Transverse colon (tissue), 4 donors: ENCODE measurements around the gene TPM4. TPM values are rescaled to one million over a fixed set of nuclear protein-coding genes. Genes with fewer than 3 reads are reported as not detected.
A peak's percentile ranks its signal among the peaks of the same experiment; 100 is the strongest.

ENCODE experiments used
- DNase-seq: peaks from one replicate; pipeline ENCODE4 v3.0.0-alpha.2; 2019
- H3K27ac ChIP-seq, 4 donors: fragments of 200-600 bp; sonication (generic); 2 replicates each; pipeline ENCODE4 v1.5.1; 2016 to 2018; ENCODE audit warnings: inconsistent platforms in 4 of 4
- H3K27me3 ChIP-seq: fragments of 200-600 bp; sonication (generic); 2 replicates; pipeline ENCODE4 v1.5.1; 2017; ENCODE audit warnings: inconsistent platforms
- H3K36me3 ChIP-seq, 4 donors: fragments of 200-600 bp; sonication (generic); 2 replicates each; pipeline ENCODE4 v1.5.1; 2017 to 2019; ENCODE audit warnings: inconsistent platforms in 4 of 4
- H3K4me1 ChIP-seq, 4 donors: fragments of 200-600 bp; sonication (generic); 2 replicates each; pipeline ENCODE4 v1.5.1; 2017 to 2020; ENCODE audit warnings: inconsistent platforms in 4 of 4
- H3K4me3 ChIP-seq, 4 donors: fragments of 200-600 bp; sonication (generic); 1 replicate in 1 of 4; 2 replicates in 3 of 4; pipeline versions ENCODE4 v1.5.1 to v1.6.1; 2017 to 2019; ENCODE audit warnings: inconsistent platforms in 4 of 4
- H3K9me3 ChIP-seq, 2 donors: fragments of 200-600 bp; sonication (generic); 2 replicates each; pipeline ENCODE4 v1.5.1; 2017 to 2019; ENCODE audit warnings: inconsistent platforms in 2 of 2
- CTCF ChIP-seq, 5 experiments: fragments of 200-600 bp in 3 of 5; fragments of 450-650 bp in 2 of 5; sonication (generic) in 3 of 5; IDR thresholded peaks; 1 replicate in 2 of 5; 2 replicates in 3 of 5; pipeline ENCODE4 v1.5.1; 2016 to 2017; ENCODE audit warnings: antibody characterized with exemption in 5 of 5, inconsistent platforms in 3 of 5, mild to moderate bottlenecking in 2 of 5, moderate library complexity in 1 of 5
- EP300 ChIP-seq: sonication (generic); formaldehyde crosslinking; IDR thresholded peaks from one replicate; pipeline ENCODE4 v1.6.1; 2017; ENCODE audit warnings: antibody characterized with exemption, low read depth
- POLR2A ChIP-seq: fragments of 450-650 bp; IDR thresholded peaks from one replicate; pipeline ENCODE4 v1.6.1; 2016; ENCODE audit warnings: antibody characterized with exemption, mild to moderate bottlenecking, moderate library complexity
- POLR2AphosphoS5 ChIP-seq, 3 donors: sonication (generic); formaldehyde crosslinking; IDR thresholded peaks; one replicate each; pipeline ENCODE4 v1.6.1; 2016; ENCODE audit warnings: antibody characterized with exemption in 3 of 3
- WGBS, 2 donors: methylation state at CpG; one replicate each; pipeline ENCODE4 v1.1.5; 2018; ENCODE audit warnings: low coverage in 1 of 2; 5-methylcytosine and 5-hydroxymethylcytosine counted together
- in situ Hi-C, 4 donors: fragments of 200-750 bp; cut with MboI; loops; one replicate each; pipeline versions ENCODE4 v1.15.0 to v1.15.1; 2017; ENCODE audit warnings: low sequenced_read_pairs in 3 of 4, low pct_ligation_motif_present in 1 of 4, low pct_unique_long_range_greater_than_20kb in 1 of 4
- intact Hi-C: fragments of 100-400 bp; cut with DNase I; formaldehyde crosslinking; loops from one replicate; pipeline ENCODE4 v1.15.1; 2023; ENCODE audit warnings: low total_unique reads
- total RNA-seq, 4 donors: library from RNA; depleted of rRNA; stranded (reverse); fragments of >200 nt; gene quantifications; one replicate each; pipeline ENCODE4 v1.1.0, GENCODE V29; 2016

TPM4 gene
- total RNA-seq, 4 donors from 2014 or later = 228 to 491 (median 288) TPM

GRCh38 chr19:16076958-16077611, 790 bp downstream of the TPM4 start:
- peaks cover 0 to 7% (median 2%) of the 10 kb centered on the region in 4 donors for H3K36me3 ChIP-seq
- no peaks in the 10 kb centered on the region for H3K9me3 ChIP-seq
- peaks cover 17 to 69% (median 49%) of the 10 kb centered on the region in 4 donors for H3K4me1 ChIP-seq
- intact Hi-C loops (loop anchor here (5.0 kb wide), 1 partner anchor 210 kb away; no protein-coding TSS in a partner anchor), in situ Hi-C loops (no loop called here)
- H3K4me3 ChIP-seq = peak overlapping the region; percentile 82 to 100 (median 93)
- peak in 1 of 5 experiments; percentile 1 for TF ChIP-seq CTCF (IDR thresholded peaks at IDR 0.05)
- TF ChIP-seq POLR2AphosphoS5 (IDR thresholded peaks at IDR 0.05) = peak in 2 of 3 donors; percentile 22 to 48
- TF ChIP-seq POLR2A = peak; percentile 37
- no peak for TF ChIP-seq EP300
- H3K27me3 ChIP-seq = no peaks in the 10 kb centered on the region
- DNase-seq = peak; percentile 73
- 1% methylated on average over 29 of the region's 56 CpGs; no CpG with 5 or more reads in 1 of the 2 donors for WGBS, 2 donors
- H3K27ac ChIP-seq = peak overlapping the region; percentile 99 to 100 (median 100)

- peaks cover 17 to 63% (median 49%) of the 10 kb centered on the region in 4 donors for H3K4me1 ChIP-seq
- peak in 1 of 3 donors; percentile 11 for TF ChIP-seq POLR2AphosphoS5 (IDR thresholded peaks at IDR 0.05)
- no peak for TF ChIP-seq EP300
- TF ChIP-seq CTCF (IDR thresholded peaks at IDR 0.05) = no peak
- no peak for TF ChIP-seq POLR2A
- peaks cover 0 to 18% (median 5%) of the 10 kb centered on the region in 4 donors for H3K36me3 ChIP-seq
- peak; percentile 45 for DNase-seq
- no peaks in the 10 kb centered on the region for H3K9me3 ChIP-seq
- no peaks in the 10 kb centered on the region for H3K27me3 ChIP-seq
- WGBS, 2 donors = 11 to 23% methylated on average over 7 to 16 of the region's 16 CpGs
- intact Hi-C loops = loop anchor here (5.0 kb wide), 1 partner anchor 209 kb away; no protein-coding TSS in a partner anchor
- in situ Hi-C loops = no loop called here
- H3K4me3 ChIP-seq = peak overlapping the region; percentile 82 to 100 (median 93)
- H3K27ac ChIP-seq = peak overlapping the region; percentile 99 to 100 (median 100)
Observed at GRCh38 chr19:16077984-16078758, 1.9 kb downstream of the TPM4 start.

GRCh38 chr19:16078759-16079707, 2.7 kb downstream of the TPM4 start:
- intact Hi-C loops = loop anchor here (5.0 kb wide), 1 partner anchor 208 kb away; no protein-coding TSS in a partner anchor
- Histone ChIP-seq H3K27ac (peak overlapping the region; percentile 99 to 100 (median 100)), H3K9me3 (no peaks in the 10 kb centered on the region), H3K36me3 (peaks cover 0 to 25% (median 7%) of the 10 kb centered on the region in 4 donors), H3K27me3 (no peaks in the 10 kb centered on the region), H3K4me3 (peak overlapping the region; percentile 82 to 100 (median 93)), H3K4me1 (peaks cover 17 to 58% (median 49%) of the 10 kb centered on the region in 4 donors)
- TF ChIP-seq CTCF (IDR thresholded peaks at IDR 0.05) (no peak), POLR2A (peak; percentile 47), EP300 (peak; percentile 34), POLR2AphosphoS5 (IDR thresholded peaks at IDR 0.05) (peak; percentile 75 to 87 (median 76))
- in situ Hi-C loops = no loop called here
- WGBS, 2 donors = 4 to 8% methylated on average over 12 to 17 of the region's 17 CpGs
- DNase-seq = peak; percentile 77
